ES-I3 (cell line): ENCODE data around the gene NFKBIB.
"Not testable (repeated sequence)": the region's sequence is repeated elsewhere in the genome, so short reads cannot be mapped to it uniquely, and the experiment has no call there.

Source experiments
- H3K36me3 ChIP-seq: 2 replicates; pipeline ENCODE4 v1.6.1; 2013; ENCODE audit warnings: mild to moderate bottlenecking, low read length, control low read depth, moderate library complexity; ENCODE audit not compliant: insufficient read depth
- H3K4me1 ChIP-seq: 2 replicates; pipeline ENCODE4 v1.6.1; 2013; ENCODE audit warnings: mild to moderate bottlenecking, control low read depth, low read length; ENCODE audit not compliant: insufficient read depth
- H3K9ac ChIP-seq: 2 replicates; pipeline ENCODE4 v1.6.1; 2013; ENCODE audit warnings: low read depth, mild to moderate bottlenecking, low read length, moderate library complexity
- H3K9me3 ChIP-seq: 2 replicates; pipeline ENCODE4 v1.6.1; 2013; ENCODE audit warnings: mild to moderate bottlenecking, low read length, moderate library complexity; ENCODE audit not compliant: control insufficient read depth, insufficient read depth

NFKBIB gene

DNA sequence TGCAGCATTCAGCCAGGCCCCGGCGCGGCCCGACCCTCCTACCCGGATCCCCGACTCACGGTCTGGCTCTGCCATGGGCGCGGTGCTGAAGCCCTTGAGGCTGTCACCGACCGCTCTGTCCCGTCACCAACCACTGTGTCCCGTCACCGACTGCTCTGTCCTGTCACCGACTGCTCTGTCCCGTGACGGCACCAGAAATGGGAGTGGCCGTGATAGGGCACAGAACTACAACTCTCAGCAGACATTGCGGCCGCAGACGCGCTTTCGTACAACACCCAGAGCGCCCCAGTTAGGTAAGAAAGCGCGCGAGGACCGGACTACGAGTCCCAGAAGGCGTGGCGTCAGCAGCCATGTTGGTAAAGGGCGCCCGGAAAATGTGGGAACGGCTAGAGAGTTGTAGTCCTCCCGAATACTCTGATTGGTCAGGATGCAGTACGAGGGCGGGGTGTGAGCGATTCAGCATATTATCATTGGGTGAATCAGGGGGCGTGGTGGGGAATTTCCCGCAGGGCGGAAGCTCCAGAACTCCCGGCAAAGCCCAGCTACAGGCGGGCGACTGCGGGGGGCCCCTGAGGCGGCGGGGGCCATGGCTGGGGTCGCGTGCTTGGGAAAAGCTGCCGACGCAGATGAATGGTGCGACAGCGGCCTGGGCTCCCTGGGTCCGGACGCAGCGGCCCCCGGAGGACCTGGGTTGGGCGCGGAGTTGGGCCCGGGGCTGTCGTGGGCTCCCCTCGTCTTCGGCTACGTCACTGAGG is at the start of gene NFKBIB, which contains the start of gene SIRT2:
TSS of gene NFKBIB (plus strand) at position 523 of the 755 bp plus-strand sequence. CDS start at position 587, 64 bp downstream.
TSS of gene SIRT2 (minus strand) at position 172 of the 755 bp plus-strand sequence. CDS start at position 75, 97 bp downstream.
- Histone ChIP-seq H3K9me3 (no peaks in the 10 kb centered on the region), H3K36me3 (no peaks in the 10 kb centered on the region), H3K9ac (peak within 1 kb of the TSS; percentile 78), H3K4me1 (0 out of 2 replicates have a peak, but pooled peaks cover 5% of the 10 kb centered on the region)

GRCh38 chr19:38850436-38850975 is 49.3 kb upstream of the NFKBIB start:
- Histone ChIP-seq H3K4me1 (no peaks in the 10 kb centered on the region), H3K9me3 (no peaks in the 10 kb centered on the region), H3K9ac (peak overlapping the region; percentile 55), H3K36me3 (peaks cover 21% of the 10 kb centered on the region)

- no peaks in the 10 kb centered on the region for H3K4me1 ChIP-seq
- peaks cover 15% of the 10 kb centered on the region for H3K36me3 ChIP-seq
- no peaks in the 10 kb centered on the region for H3K9me3 ChIP-seq
- peak overlapping the region; percentile 55 for H3K9ac ChIP-seq
Measured at GRCh38 chr19:38850976-38851621, 48.7 kb upstream of the NFKBIB start.

GRCh38 chr19:38851622-38852230 is 48.0 kb upstream of the NFKBIB start:
- Histone ChIP-seq H3K9ac (peak overlapping the region; percentile 61), H3K4me1 (no peaks in the 10 kb centered on the region), H3K36me3 (peaks cover 12% of the 10 kb centered on the region), H3K9me3 (no peaks in the 10 kb centered on the region)

DNA sequence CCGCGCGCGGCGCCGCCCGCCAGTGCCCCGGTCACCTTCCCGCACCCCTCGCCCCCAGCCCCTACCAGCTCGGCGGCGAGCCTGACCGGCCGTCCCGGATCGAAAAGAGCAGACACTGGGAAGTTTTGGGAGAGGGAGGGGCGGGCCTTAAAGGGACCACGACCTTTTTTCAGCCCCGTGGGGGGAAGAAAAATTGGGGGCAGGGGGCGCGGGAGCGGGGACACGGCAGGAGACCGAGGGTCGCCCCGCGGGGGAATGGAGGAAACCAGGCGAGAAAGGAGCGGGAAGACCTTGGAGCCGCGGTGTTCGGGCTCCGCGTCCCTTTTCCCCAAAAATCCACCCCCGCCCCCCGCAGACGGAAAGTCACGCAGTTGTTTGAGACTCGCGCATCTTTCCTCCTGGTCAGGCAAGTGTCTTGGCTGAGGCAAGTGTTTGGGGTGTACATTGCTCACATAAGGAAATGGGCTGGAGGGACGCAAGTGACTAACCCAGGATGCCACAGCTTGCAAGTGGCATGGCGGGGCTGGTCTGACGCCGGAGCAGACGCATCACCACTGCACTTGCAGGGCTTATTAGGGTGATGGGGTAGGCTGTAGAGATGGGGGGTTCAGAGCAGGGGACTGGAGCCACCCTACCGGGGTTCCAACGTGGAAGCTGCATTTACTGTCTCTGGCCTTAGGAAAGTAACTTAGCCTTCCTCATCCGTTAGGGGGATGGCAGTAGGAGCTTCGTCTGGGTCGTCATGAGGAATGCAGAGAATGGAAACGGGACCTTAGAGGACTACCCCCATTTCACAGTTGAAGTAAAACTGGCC is 47.3 kb upstream of the NFKBIB start:
- Histone ChIP-seq H3K9ac (peak overlapping the region; percentile 61), H3K4me1 (no peaks in the 10 kb centered on the region), H3K9me3 (no peaks in the 10 kb centered on the region), H3K36me3 (peaks cover 5% of the 10 kb centered on the region)

DNA sequence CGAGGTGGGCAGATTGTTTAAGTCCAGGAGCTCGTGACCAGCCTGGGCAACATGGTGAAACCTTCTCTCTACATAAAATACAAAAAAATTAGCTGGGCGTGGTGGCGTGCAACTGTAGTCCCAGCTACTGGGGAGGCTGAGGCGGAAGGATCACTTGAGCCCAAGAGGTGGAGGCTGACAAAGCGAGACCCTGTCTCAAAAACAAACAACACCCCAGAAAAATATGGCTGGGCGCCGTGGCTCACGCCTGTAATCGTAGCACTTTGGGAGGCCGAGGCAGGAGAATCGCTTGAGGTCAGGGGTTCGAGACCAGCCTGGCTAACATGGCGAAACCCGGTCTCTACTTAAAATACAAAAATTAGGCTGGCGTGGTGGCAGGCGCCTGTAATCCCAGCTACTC is 46.6 kb upstream of the NFKBIB start:
- Histone ChIP-seq H3K4me1 (no peaks in the 10 kb centered on the region), H3K9me3 (no peaks in the 10 kb centered on the region), H3K9ac (peak overlapping the region; percentile 61; the same call in 1 of the 2 replicates), H3K36me3 (no peaks in the 10 kb centered on the region)

DNA sequence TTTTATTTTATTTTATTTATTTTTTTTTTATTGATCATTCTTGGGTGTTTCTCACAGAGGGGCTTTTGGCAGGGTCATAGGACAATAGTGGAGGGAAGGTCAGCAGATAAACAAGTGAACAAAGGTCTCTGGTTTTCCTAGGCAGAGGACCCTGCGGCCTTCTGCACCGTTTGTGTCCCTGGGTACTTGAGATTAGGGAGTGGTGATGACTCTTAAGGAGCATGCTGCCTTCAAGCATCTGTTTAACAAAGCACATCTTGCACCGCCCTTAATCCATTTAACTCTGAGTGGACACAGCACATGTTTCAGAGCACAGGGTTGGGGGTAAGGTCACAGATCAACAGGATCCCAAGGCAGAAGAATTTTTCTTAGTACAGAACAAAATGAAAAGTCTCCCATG is 44.8 kb upstream of the NFKBIB start:
- not testable (repeated sequence) for H3K9me3 ChIP-seq, H3K36me3 ChIP-seq, H3K9ac ChIP-seq, H3K4me1 ChIP-seq

GRCh38 chr19:38855751-38856150 is 44.0 kb upstream of the NFKBIB start:
- H3K9me3 ChIP-seq, H3K36me3 ChIP-seq, H3K4me1 ChIP-seq, H3K9ac ChIP-seq: not testable (repeated sequence)

- H3K9ac ChIP-seq = no peak overlapping the region
- H3K36me3 ChIP-seq = no peaks in the 10 kb centered on the region
- no peaks in the 10 kb centered on the region for H3K9me3 ChIP-seq
- H3K4me1 ChIP-seq = no peaks in the 10 kb centered on the region
Measured at GRCh38 chr19:38856813-38857212, 43.0 kb upstream of the NFKBIB start.

DNA sequence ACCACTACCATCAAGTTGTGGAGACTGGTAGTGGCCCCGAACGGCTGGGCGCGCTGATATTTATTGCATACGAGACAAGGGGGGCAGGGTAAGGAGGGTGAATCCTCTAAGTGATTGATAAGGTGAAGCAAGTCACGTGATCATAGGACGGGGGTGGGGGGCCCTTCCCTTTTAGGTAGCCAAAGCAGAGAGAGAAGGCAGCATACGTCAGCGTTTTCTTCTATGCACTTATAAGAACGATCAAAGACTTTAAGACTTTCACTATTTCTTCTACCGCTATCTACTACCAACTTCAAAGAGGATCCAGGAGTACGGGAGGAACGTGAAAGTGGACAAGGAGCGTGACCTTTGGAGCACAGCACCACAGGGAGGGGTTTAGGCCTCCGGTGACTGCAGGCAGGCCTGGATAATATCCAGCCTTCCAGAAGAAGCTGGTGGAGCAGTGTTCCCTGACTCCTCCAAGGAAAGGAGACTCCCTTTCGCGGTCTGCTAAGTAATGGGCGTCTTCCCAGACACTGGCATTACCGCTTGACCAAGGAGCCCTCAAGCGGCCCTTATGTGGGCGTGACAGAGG is 40.1 kb upstream of the NFKBIB start:
- not testable (repeated sequence) for H3K9me3 ChIP-seq, H3K4me1 ChIP-seq, H3K9ac ChIP-seq, H3K36me3 ChIP-seq

DNA sequence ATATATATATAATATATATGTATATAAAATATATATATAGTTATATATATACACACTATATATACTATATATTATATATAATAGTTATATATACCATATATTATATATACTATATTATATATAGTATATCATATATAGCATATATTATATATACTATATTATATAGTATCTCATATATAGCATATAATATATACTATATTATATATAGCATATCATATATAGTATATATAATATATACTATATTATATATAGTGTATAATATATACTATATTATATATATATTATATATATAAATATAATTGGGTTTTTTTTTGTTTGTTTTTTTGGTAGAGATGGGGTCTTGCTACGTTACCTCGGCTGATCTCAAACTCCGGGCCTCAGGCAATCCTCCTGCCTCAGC is 38.4 kb upstream of the NFKBIB start:
- Histone ChIP-seq H3K9ac (no peak overlapping the region), H3K4me1 (no peaks in the 10 kb centered on the region; the same call in 1 of the 2 replicates), H3K9me3 (no peaks in the 10 kb centered on the region), H3K36me3 (no peaks in the 10 kb centered on the region)

DNA sequence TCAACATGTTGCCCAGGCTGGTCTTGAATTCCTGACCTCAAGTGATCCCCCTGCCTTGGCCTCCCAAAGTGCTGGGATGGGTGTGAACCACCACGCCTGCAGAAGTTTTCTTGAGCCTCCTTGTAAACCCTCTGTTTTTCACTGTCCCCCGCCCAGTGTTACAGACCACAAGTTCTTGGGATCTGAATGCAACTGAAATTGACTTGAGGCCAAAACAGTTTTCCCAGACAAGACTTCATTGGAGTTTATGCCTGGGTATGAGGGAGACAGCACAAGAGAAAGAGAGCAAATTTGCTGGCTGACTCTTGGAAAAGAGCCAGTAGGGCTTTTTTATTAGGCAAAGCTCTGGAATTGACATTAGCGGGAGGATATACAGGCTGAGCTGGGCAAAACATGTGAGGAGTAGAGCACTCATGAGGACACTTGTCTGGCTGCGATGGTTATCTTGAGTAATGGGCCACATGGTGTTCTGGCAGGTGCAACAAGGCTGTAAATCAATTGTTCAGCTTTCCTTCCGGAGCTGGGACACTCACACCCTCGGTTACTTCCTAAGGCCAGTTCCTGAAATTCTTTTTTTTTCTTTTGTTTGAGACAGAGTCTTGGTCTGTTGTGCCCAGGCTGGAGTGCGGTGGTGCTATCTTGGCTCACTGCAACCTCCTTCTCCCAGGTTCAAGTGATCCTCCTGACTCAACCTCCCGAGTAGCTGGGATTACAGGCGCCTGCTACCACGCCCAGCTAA is 37.3 kb upstream of the NFKBIB start:
- Histone ChIP-seq H3K36me3 (no peaks in the 10 kb centered on the region), H3K4me1 (no peaks in the 10 kb centered on the region; the same call in 1 of the 2 replicates), H3K9me3 (no peaks in the 10 kb centered on the region), H3K9ac (no peak overlapping the region)

DNA sequence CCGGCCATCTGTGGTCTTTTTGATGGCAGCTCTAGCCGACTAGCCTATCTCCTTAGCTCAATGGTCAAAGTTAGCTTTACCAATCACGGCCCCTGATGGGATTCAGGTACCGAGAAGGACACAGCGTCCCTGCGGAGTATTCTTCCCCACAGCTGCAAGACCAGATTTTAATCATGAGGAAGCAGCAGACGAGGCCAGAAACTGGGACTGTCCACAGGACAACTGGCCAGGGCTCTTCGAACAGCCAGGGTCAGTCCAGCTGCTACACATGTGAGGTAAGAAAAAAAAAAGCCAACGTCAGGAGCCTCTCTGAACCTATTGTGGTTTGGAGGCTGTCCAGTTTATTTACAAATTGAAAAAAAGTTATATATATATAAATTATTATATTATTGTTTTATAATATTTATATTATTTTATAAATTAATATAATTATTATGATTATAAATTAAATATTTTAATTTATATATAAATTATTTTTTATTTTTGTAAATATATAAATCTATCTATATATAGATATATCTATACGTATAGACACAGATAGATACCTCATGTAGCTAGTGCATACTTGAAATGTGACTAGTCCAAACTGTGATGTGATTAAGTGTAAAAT is 32.5 kb upstream of the NFKBIB start:
- H3K9me3 ChIP-seq = no peaks in the 10 kb centered on the region
- no peaks in the 10 kb centered on the region for H3K36me3 ChIP-seq
- no peak overlapping the region for H3K9ac ChIP-seq
- H3K4me1 ChIP-seq = no peaks in the 10 kb centered on the region; the same call in 1 of the 2 replicates
